ENCODE results near the gene NPHS1.

DNA sequence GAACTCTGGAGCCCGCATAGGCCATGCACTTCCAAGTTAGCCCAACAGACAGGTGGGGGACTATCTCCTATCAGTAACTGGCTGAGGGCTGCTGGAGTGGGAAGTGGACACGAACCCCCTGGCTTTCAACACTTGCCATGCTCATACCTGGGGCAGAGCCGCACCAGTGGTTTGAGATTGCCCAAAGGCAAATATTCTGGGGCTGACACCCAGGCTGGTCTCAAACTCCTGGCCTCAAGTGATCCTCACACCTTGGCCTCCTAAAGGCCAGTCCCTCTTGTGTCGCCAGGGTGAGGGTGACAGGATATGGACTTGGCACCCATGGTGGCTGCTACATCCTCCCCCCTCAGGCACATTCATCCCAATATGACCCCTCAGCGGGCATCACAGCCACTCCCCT is 34.9 kb upstream of the NPHS1 start:
- TF ChIP-seq EZH2 (IDR thresholded peaks at IDR 0.05; ENCODE audit: low read depth, low read length, severe bottlenecking) = no peak
- no peak for TF ChIP-seq EP300 (IDR thresholded peaks at IDR 0.05; ENCODE audit: borderline replicate concordance in 1 of 2, low read depth in 2 of 2, low read length in 2 of 2)
- no peak for TF ChIP-seq TBP (IDR thresholded peaks at IDR 0.05; ENCODE audit: low read depth, low read length)
- no peak for TF ChIP-seq POLR2AphosphoS5 (IDR thresholded peaks at IDR 0.05; ENCODE audit: low read depth, low read length)
- TF ChIP-seq EGR1 (IDR thresholded peaks at IDR 0.05; ENCODE audit: borderline replicate concordance, low read depth, low read length) = no peak
